ENCODE measurements around the gene DAZ4.
"Not testable (repeated sequence)": the region's sequence is repeated elsewhere in the genome, so short reads cannot be mapped to it uniquely, and the experiment has no call there.

DAZ4 gene, protein sequence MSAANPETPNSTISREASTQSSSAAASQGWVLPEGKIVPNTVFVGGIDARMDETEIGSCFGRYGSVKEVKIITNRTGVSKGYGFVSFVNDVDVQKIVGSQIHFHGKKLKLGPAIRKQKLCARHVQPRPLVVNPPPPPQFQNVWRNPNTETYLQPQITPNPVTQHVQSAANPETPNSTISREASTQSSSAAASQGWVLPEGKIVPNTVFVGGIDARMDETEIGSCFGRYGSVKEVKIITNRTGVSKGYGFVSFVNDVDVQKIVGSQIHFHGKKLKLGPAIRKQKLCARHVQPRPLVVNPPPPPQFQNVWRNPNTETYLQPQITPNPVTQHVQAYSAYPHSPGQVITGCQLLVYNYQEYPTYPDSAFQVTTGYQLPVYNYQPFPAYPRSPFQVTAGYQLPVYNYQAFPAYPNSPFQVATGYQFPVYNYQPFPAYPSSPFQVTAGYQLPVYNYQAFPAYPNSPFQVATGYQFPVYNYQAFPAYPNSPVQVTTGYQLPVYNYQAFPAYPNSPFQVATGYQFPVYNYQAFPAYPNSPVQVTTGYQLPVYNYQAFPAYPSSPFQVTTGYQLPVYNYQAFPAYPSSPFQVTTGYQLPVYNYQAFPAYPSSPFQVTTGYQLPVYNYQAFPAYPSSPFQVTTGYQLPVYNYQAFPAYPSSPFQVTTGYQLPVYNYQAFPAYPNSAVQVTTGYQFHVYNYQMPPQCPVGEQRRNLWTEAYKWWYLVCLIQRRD

DNA sequence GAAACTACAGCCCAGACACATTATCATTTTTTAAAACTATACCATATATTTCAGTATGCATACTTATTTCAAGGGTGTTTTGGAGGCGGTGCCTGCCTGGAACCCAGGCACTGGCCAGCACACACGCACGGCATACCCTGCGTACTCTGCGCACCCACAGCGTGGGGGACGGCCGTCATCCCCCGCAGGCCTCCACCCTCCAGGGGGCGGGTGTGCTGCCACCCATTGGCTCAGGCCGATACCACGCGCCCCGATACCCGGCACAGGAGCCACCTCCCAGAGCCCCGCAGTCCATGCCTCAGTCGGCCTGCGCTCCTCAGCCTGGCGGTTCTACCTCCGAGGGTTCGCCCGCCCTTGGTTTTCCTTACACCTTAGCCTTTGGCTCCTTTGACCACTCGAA, at the start of gene DAZ4:
Gene DAZ4, plus strand, starts transcription at position 301 of the 400 bp plus-strand sequence. CDS start 208 bp downstream, outside the sequence.
- not testable (repeated sequence) for DNase-seq

GRCh38 chrY:24813293-24813692, 20.4 kb upstream of the DAZ4 start, which contains the start of gene DAZ3:
TSS of gene DAZ3 (minus strand) at chrY:24813393. CDS start at chrY:24813185, 208 bp downstream.
- not testable (repeated sequence) for DNase-seq

GRCh38 chrY:24821836-24822235, 11.9 kb upstream of the DAZ4 start:
- DNase-seq = not testable (repeated sequence)

DNA sequence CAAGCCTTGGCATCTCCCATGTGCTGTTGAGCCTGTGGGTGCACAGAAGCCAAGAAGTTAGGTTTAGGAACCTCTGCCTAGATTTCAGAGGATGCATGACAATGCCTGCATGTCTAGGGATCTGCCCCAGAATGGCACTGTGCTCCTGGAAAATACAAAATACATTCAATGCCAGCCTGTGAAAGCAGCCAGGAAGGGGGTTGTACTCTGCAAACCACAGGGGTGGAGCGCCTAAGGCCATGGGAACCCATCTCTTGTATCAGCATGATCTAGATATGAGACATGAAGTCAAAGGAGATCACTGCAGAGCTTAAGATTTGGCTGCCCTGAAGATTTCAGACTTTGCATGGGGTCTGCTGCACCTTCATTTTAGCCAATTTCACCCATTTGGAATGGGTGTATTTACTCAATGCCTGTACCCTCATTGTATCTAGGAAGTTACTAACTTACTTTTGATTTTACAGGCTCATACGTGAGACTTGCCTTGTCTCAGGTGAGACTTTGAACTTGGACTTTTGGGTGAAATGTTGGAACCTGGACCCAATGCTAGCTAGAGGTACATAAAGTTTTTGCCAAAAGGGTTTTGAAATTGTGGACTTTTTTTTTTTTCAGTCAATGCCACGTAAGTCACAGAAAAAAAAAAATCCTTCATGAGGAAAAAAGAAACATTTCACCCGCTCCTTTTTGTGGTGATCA, 9.4 kb upstream of the DAZ4 start:
- DNase-seq = not testable (repeated sequence)

DNA sequence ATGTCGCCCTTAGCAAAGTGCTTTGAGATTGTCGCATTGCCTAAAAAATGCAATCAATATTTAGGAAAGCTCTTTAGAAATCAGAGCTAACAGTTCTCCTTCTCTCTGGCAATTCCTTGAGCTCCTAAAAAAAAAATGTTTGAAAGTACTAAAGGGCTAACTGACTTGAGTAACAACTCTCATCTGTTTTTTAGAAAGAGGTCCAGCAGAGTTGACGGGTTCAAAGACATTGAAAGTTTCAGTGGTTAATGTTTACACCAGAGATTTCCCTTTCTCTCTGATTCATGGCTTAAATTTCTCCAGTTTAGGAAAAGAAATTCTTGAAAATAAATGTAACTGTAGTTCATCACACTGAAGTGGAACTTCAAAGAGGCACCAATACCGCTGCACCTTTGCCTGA, 8.7 kb upstream of the DAZ4 start:
- DNase-seq = not testable (repeated sequence)

All from activated T-cell treated with anti-CD3 and anti-CD28 coated beads, Interleukin-2, amount 50 U/mL, for 48 hours (primary cell).